Activated T-cell treated with anti-CD3 and anti-CD28 coated beads for 4 hours (primary cell): Measurements from ENCODE around the gene FBXO42.
"Not testable (repeated sequence)": the region's sequence is repeated elsewhere in the genome, so short reads cannot be mapped to it uniquely, and the experiment has no call there.

Experiments
- DNase-seq: peaks from one replicate; pipeline ENCODE4 v3.0.0-alpha.2; 2020

Gene FBXO42

DNA sequence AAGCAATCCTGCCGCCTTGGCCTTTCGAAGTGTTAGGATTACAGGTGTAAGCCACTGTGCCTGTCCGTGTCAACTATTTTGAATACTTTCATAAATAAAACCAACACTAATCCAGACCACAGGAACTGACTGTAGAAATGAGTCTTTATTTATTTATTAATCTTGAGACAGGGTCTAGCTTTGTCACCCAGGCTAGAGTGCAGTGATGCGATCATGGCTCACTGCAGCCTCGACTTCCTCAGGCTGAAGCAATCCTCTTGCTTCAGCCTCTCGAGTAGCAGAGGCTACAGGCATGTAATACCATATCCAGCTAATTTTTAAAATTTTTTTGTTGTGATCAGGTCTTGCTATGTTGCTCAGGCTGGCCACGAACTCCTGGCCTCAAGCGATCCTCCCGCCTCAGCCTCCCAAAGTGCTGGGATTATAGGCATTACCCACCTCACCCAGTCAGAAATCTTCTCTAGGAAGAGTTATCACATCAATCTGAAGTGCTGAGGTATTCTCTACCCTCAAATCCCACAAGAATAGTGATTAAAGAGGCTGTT, 93.6 kb downstream of the FBXO42 start:
- no peak for DNase-seq

DNA sequence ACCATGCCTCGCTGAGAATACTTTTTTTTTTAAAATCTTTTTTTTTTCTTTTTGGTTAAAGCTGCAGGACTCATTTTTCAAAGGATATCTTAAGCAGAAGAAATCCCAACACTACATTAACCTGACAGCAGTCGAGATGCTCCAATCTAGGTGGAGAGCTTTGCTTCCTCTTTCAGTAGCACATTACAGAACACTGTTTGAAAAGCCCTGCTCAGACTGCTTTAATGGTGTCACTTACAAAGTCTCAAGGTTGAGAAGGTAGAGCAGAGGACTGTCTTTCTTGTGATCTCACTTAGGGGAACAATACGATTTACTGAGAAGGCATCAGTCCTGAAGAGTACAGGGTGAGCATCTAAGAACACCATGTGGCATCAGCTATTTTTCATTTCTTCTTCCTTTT, 94.3 kb downstream of the FBXO42 start:
- DNase-seq: no peak

GRCh38 chr1:16257556-16257955, 94.7 kb downstream of the FBXO42 start:
- not testable (repeated sequence) for DNase-seq

GRCh38 chr1:16256478-16256877, 95.8 kb downstream of the FBXO42 start:
- DNase-seq: no peak

- no peak for DNase-seq
Observed at GRCh38 chr1:16254263-16254928, 97.9 kb downstream of the FBXO42 start.

DNA sequence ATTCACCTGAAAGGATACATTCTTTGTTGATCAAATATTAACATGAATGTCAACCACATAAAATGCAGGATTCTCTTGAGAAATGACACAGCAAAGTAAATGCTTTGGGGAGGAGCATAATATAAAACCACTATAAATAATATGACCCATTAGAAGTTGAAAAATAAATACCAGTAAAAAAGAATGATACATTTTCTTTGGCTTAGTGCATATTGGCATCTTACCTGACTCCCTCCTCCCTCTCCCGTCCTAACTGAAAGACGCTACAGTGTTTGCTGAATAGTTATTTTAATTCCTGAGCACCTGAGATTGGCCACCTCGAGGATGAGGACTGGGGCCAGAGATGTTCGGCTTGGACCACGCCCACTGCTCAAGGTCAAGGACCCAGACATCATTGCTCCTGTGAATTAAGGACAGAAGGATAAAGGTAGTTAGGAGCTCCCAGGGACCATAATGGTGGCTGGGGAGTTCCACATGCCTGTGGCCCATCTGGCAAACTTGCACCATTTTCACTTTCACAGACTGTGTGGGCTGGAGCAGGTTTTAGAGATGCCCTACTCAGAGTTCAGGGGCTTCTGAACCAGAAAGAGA, 98.9 kb downstream of the FBXO42 start:
- no peak for DNase-seq

- no peak for DNase-seq
Observed at GRCh38 chr1:16252912-16253311, 99.4 kb downstream of the FBXO42 start.

DNA sequence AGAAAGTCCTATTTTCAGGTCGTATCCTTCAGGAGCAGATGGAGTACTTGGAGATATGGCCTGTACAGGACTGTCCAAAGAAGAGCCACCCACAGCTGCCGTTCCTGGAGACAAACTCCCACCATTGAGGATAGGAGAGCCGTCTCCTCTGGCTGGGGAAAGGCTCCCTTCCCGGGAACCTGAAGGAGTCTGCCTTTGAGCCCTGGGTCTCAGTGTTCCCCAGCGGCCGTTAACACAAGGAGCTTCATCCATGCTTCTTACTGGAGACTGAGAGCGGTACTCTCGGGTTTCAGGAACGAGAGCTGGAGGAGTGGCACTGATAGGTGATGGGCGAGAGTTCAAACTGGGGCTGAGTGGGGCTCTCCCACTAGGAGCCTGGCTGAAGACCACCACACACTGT, 100.9 kb downstream of the FBXO42 start:
- no peak for DNase-seq

GRCh38 chr1:16250524-16251251, 101.6 kb downstream of the FBXO42 start:
- DNase-seq: no peak

GRCh38 chr1:16249596-16250241, 102.6 kb downstream of the FBXO42 start:
- no peak for DNase-seq

GRCh38 chr1:16248603-16249516, 103.4 kb downstream of the FBXO42 start:
- DNase-seq: no peak

- no peak for DNase-seq
Observed at GRCh38 chr1:16248007-16248436, 104.3 kb downstream of the FBXO42 start.

- no peak for DNase-seq
Observed at GRCh38 chr1:16247441-16247840, 104.8 kb downstream of the FBXO42 start.

DNA sequence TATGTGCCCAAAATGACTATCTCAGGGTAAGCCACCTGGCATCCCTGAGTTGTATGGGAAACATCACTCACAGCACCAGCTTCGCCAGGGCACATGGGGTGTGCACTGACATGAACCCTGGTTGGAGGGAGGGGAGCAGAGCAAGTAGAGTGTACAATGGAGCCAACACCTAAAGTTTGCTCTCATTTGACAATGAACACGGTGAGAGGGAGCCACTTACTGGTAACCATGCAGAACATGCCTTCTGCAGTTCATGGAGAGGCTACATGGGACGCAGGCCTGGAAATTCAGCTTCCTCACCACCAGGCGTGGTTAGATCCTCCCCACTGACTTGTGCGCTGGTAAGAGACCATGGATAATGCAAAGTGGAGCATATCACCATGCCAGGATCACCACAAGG, 105.3 kb downstream of the FBXO42 start:
- DNase-seq: no peak

DNA sequence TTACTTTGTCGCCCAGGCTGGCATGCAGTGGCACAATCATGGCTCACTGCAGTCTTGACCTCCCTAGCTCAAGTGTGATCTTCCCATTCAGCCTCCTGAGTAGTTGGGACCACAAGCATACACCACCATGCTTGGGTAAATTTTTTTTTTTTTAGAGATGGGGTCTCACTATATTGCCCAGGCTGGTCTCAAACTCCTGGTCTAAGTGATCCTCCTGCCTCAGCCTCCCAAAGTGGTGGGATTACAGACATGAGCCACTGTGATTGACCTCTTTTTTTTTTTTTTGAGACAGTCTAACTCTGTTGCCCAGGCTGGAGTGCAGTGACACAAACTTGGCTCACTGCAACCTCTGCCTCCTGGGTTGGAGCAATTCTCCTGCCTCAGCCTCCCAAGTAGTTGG, 106.0 kb downstream of the FBXO42 start:
- not testable (repeated sequence) for DNase-seq

DNA sequence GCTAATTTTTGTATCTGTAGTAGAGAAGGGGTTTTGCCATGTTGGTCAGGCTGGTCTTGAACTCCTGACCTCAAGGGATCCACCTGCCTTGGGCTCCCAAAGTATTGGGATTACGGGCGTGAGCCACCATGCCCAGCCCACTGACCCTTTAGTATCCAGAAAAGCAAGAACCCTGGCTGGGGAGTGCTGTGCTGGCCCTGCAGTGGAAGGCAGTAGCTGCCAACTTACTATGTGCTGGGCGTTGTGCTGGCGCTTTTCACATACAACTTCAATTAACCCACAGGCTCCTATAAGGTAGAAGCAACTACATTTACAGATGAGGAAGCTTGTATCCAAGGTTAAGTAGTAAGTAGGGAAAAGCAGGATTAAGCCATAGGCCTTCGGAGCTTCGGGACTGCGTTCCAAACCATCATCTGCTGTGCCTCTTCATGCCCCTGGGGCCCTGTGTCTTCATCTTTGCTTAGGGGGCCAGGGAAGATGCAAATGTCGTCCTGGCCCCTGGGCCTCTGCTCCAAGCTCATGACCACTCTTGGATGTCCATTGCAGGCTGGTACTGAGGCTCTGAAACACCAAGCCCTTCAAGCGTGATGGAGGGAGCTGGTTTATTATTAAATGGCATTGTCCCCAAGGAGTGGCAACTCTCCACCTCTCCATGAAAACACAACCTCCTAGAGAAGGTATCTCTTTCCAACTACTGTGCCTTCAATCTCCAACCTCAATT, 106.6 kb downstream of the FBXO42 start:
- DNase-seq: no peak

DNA sequence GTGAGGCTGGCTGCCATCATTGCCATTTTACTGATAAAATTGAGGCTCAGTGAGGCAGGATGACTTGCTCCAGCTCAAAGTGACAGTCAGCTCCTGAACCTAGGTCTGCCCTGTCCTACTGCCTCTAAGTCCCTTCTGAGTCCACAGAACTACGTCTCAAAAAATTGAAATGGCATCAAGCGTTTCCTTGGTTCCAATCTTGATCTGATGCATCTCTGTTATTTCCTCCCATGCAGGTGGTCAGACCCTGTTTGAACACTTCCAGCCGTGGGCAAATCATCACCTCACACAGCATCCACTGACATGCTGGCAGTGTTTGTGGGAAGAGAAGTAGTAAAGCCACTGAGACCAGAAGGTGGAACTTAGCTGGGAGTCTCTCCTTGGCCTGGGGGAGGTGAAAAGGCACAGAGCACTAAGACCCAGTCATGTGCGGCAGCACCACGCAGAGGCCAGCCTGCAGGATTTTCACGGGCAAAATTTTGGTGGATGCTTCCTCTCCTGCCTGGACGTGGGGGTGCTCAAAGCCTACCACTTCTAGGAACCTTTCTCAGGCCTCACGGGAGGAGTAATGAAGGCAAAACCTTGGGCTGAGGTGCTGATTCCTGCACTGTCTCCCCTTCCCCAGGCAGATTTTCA, 107.5 kb downstream of the FBXO42 start:
- DNase-seq: no peak

GRCh38 chr1:16243936-16244649, 108.2 kb downstream of the FBXO42 start:
- DNase-seq: peak; percentile 74

GRCh38 chr1:16243215-16243610, 109.1 kb downstream of the FBXO42 start:
- DNase-seq: no peak

DNA sequence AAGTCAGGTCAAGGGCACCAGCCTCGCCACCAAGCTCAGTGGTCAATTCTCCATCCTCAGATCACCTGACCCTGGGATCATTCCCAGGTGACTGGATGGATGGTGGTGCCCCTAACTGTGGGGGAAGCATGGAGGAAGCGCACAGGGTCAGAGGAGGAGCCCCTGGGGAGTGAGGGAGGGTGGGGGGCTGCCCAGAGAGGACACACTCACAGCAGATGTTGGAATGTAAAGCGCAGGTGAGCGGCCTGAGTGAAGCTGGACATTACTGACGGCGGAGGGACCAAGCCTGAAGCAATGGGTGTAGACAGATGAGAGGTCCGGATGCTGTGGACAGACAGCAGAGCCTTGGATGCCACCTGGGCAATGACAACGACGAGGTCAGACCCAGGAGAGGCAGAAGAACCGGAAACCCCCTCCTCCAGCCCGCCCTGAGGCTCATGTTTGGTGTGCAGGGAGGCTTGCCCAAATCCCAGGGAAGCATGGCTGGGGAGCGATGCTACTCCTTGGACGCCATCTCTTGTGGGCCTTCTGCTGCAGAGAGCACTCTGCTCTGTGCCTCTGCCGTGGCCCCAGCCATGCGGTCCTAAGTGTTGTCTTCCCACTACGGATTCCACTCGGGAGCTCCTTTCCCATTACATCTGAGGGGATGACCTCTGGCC, 109.6 kb downstream of the FBXO42 start:
- no peak for DNase-seq
